GM12891 (cell line): ENCODE measurements around the gene LOC128125822.

ENCODE experiments used
- POLR2A ChIP-seq: IDR thresholded peaks from 2 replicates; pipeline ENCODE4 v1.6.1; 2011; ENCODE audit warnings: low read depth, low read length, control low read depth
- POLR2AphosphoS5 ChIP-seq: IDR thresholded peaks from 2 replicates; pipeline ENCODE4 v1.6.1; 2011; ENCODE audit warnings: low read depth, low read length, control low read depth
- POU2F2 ChIP-seq: IDR thresholded peaks from 2 replicates; pipeline ENCODE4 v1.6.1; 2011; ENCODE audit warnings: low read depth, mild to moderate bottlenecking, control low read depth, low read length, moderate library complexity
- SPI1 ChIP-seq: IDR thresholded peaks from 2 replicates; pipeline ENCODE4 v1.6.1; 2011; ENCODE audit warnings: low read depth, low read length, control low read depth
- TAF1 ChIP-seq: IDR thresholded peaks from 2 replicates; pipeline ENCODE4 v1.6.1; 2011; ENCODE audit warnings: low read depth, low read length, control low read depth

- no peak for TF ChIP-seq POU2F2
- TF ChIP-seq POLR2A, result no peak
- no peak for TF ChIP-seq SPI1
- TF ChIP-seq TAF1, result no peak
- TF ChIP-seq POLR2AphosphoS5, result no peak
Measured at GRCh38 chr6:63610944-63611343, 38.7 kb downstream of the LOC128125822 start.
